CD8-positive, alpha-beta memory T cell (primary cell): ENCODE data around the gene POLL. TPM values are rescaled to one million over a fixed set of nuclear protein-coding genes. Genes with fewer than 3 reads are reported as not detected.
A peak's percentile ranks its signal among the peaks of the same experiment; 100 is the strongest.
"Not testable (repeated sequence)": the region's sequence is repeated elsewhere in the genome, so short reads cannot be mapped to it uniquely, and the experiment has no call there.

ENCODE experiments used
- CTCF ChIA-PET: fragments of 350-600 bp; sonication (Branson Sonifier 250); formaldehyde crosslinking; loops from one replicate; lab custom pipeline; 2021; ENCODE audit warnings: antibody characterized with exemption; lab: Charles Lee
- POLR2A ChIA-PET: fragments of 350-600 bp; sonication (Branson Sonifier 250); formaldehyde crosslinking; loops from one replicate; lab custom pipeline; 2021; ENCODE audit warnings: antibody characterized with exemption; lab: Charles Lee
- DNase-seq, 5 donors: peaks; one replicate each; pipeline versions ENCODE4 v3.0.0 to v3.0.0-alpha.2; 2020 to 2022; ENCODE audit warnings: mixed read lengths in 1 of 5
- H3K27ac ChIP-seq: one replicate; pipeline ENCODE4 v1.7.0; 2013; ENCODE audit warnings: low read depth, mild to moderate bottlenecking, low read length, moderate library complexity
- H3K27me3 ChIP-seq: 2 replicates; pipeline ENCODE4 v1.7.0; 2013; ENCODE audit warnings: low read length, mild to moderate bottlenecking; ENCODE audit not compliant: insufficient read depth, poor library complexity, severe bottlenecking
- H3K36me3 ChIP-seq: 2 replicates; pipeline ENCODE4 v1.7.0; 2013; ENCODE audit warnings: mild to moderate bottlenecking, low read length, moderate library complexity; ENCODE audit not compliant: insufficient read depth
- H3K4me1 ChIP-seq: 2 replicates; pipeline ENCODE4 v1.7.0; 2013; ENCODE audit warnings: mild to moderate bottlenecking, low read length, moderate library complexity; ENCODE audit not compliant: insufficient read depth
- H3K4me3 ChIP-seq: 2 replicates; pipeline ENCODE4 v1.7.0; 2013; ENCODE audit warnings: mild to moderate bottlenecking, low read length
- H3K9me3 ChIP-seq: 2 replicates; pipeline ENCODE4 v1.7.0; 2013; ENCODE audit warnings: mild to moderate bottlenecking, low read length
- H3K27ac Mint-ChIP-seq, 8 donors: one replicate each; pipeline ENCODE4 v1.8.0; 2020 to 2021; ENCODE audit warnings: mixed read lengths in 8 of 8, mild to moderate bottlenecking in 6 of 8, inconsistent platforms in 3 of 8, moderate library complexity in 3 of 8
- H3K27me3 Mint-ChIP-seq, 2 donors: one replicate each; pipeline ENCODE4 v1.8.0; 2020 to 2021; ENCODE audit warnings: mixed read lengths in 2 of 2, mild to moderate bottlenecking in 1 of 2, moderate library complexity in 1 of 2
- H3K36me3 Mint-ChIP-seq, 3 donors: one replicate each; pipeline ENCODE4 v1.8.0; 2020 to 2021; ENCODE audit warnings: mixed read lengths in 3 of 3, inconsistent platforms in 1 of 3, mild to moderate bottlenecking in 1 of 3
- H3K4me1 Mint-ChIP-seq, 3 donors: one replicate each; pipeline ENCODE4 v1.8.0; 2020 to 2021; ENCODE audit warnings: mixed read lengths in 3 of 3, inconsistent platforms in 1 of 3, mild to moderate bottlenecking in 1 of 3
- H3K4me3 Mint-ChIP-seq, 7 donors: one replicate each; pipeline ENCODE4 v1.8.0; 2020 to 2021; ENCODE audit warnings: mixed read lengths in 7 of 7, mild to moderate bottlenecking in 6 of 7, moderate library complexity in 4 of 7, inconsistent platforms in 2 of 7
- H3K9me3 Mint-ChIP-seq, 5 donors: one replicate each; pipeline ENCODE4 v1.8.0; 2020 to 2022; ENCODE audit warnings: mixed read lengths in 5 of 5, mild to moderate bottlenecking in 3 of 5, moderate library complexity in 2 of 5, inconsistent platforms in 1 of 5
- polyA plus RNA-seq: library from polyadenylated mRNA; unstranded; fragments of 300-500 nt; fragmentation: Illumina TruSeq; gene quantifications from one replicate; pipeline ENCODE4 v1.2.3, GENCODE V29; 2021
- total RNA-seq, 2 experiments: library from RNA; stranded (reverse); gene quantifications; one replicate each; pipeline ENCODE4 v1.2.3, GENCODE V29; 2021

The POLL gene
- total RNA-seq (10 to 100 TPM; 30.9 to 32.6 TPM), polyA plus RNA-seq (15.9 TPM)

- peak; percentile 82 to 94 (median 85) for DNase-seq
- no peaks in the 10 kb centered on the region for H3K9me3 Mint-ChIP-seq
- Histone ChIP-seq H3K4me3 (peak within 1 kb of the TSS; percentile 95), H3K27ac (peak within 1 kb of the TSS; percentile 85), H3K27me3 (peaks cover under 1% of the 10 kb centered on the region), H3K36me3 (peaks cover 8% of the 10 kb centered on the region), H3K4me1 (peaks cover 16% of the 10 kb centered on the region), H3K9me3 (no peaks in the 10 kb centered on the region)
- H3K4me3 Mint-ChIP-seq, result peak within 1 kb of the TSS; percentile 93 to 97 (median 95)
- peak within 1 kb of the TSS; percentile 84 to 97 (median 90) for H3K27ac Mint-ChIP-seq
- H3K27me3 Mint-ChIP-seq, result no peaks in the 10 kb centered on the region
- H3K36me3 Mint-ChIP-seq, result peaks cover 0 to 33% (median 4%) of the 10 kb centered on the region in 3 donors
- CTCF ChIA-PET, result interaction anchor here (0.8 to 3.0 kb wide), 6 partner anchors 9 to 374 kb away, joined by 3 to 22 read pairs (median 4); no protein-coding TSS in a partner anchor
- H3K4me1 Mint-ChIP-seq, result peaks cover 27 to 35% (median 28%) of the 10 kb centered on the region in 3 donors
- POLR2A ChIA-PET, result interaction anchor here (1.2 kb wide), 1 partner anchor 106 kb away, joined by 5 read pairs; no protein-coding TSS in a partner anchor
Measured at GRCh38 chr10:101587725-101588653, at the start of gene POLL, which contains the start of gene DPCD. TSS of gene POLL (minus strand) at chr10:101588257. CDS start at chr10:101587360, 897 bp downstream. TSS of gene DPCD (plus strand) at chr10:101588321. CDS start at chr10:101588337, 16 bp downstream.

- H3K27ac Mint-ChIP-seq, H3K9me3 ChIP-seq, POLR2A ChIA-PET, H3K9me3 Mint-ChIP-seq, H3K27me3 ChIP-seq, H3K27ac ChIP-seq, H3K4me3 Mint-ChIP-seq, CTCF ChIA-PET, H3K36me3 ChIP-seq, DNase-seq, H3K4me1 ChIP-seq, H3K27me3 Mint-ChIP-seq, H3K4me3 ChIP-seq: not testable (repeated sequence)
- H3K4me1 Mint-ChIP-seq, result peaks cover 29 to 56% (median 47%) of the 10 kb centered on the region in 3 donors
- H3K36me3 Mint-ChIP-seq, result peaks cover 0 to 59% (median 8%) of the 10 kb centered on the region in 3 donors
Measured at GRCh38 chr10:101633510-101633909, 45.5 kb upstream of the POLL start.

GRCh38 chr10:101631821-101632475 lies 43.9 kb upstream of the POLL start:
- ChIA-PET CTCF (interaction anchor here (1.5 kb wide), 1 partner anchor 10 kb away, joined by 4 read pairs; no protein-coding TSS in a partner anchor), POLR2A (no interaction called here)
- Histone ChIP-seq H3K9me3 (no peaks in the 10 kb centered on the region), H3K36me3 (peaks cover 16% of the 10 kb centered on the region), H3K27ac (no peak overlapping the region), H3K4me1 (no peaks in the 10 kb centered on the region), H3K4me3 (no peak overlapping the region), H3K27me3 (no peaks in the 10 kb centered on the region)
- Mint-ChIP-seq H3K27me3 (no peaks in the 10 kb centered on the region), H3K4me3 (no peak overlapping the region), H3K9me3 (no peaks in the 10 kb centered on the region), H3K27ac (peak overlapping the region in 2 of 8 donors; percentile 52 to 63), H3K4me1 (peaks cover 37 to 66% (median 51%) of the 10 kb centered on the region in 3 donors), H3K36me3 (peaks cover 0 to 65% (median 7%) of the 10 kb centered on the region in 3 donors)
- no peak for DNase-seq

- Mint-ChIP-seq H3K9me3 (no peaks in the 10 kb centered on the region), H3K4me1 (peaks cover 36 to 64% (median 49%) of the 10 kb centered on the region in 3 donors), H3K36me3 (peaks cover 0 to 66% (median 5%) of the 10 kb centered on the region in 3 donors), H3K27ac (peak overlapping the region in 1 of 8 donors; percentile 73), H3K27me3 (no peaks in the 10 kb centered on the region), H3K4me3 (no peak overlapping the region)
- no peaks in the 10 kb centered on the region for H3K9me3 ChIP-seq
- DNase-seq, result no peak
- no peak overlapping the region for H3K4me3 ChIP-seq
- no peak overlapping the region for H3K27ac ChIP-seq
- no peaks in the 10 kb centered on the region for H3K4me1 ChIP-seq
- peaks cover 16% of the 10 kb centered on the region for H3K36me3 ChIP-seq
- ChIA-PET CTCF (no interaction called here), POLR2A (no interaction called here)
- H3K27me3 ChIP-seq, result no peaks in the 10 kb centered on the region
Measured at GRCh38 chr10:101630633-101630920, 42.5 kb upstream of the POLL start.

GRCh38 chr10:101629837-101630632 lies 42.0 kb upstream of the POLL start:
- H3K4me3 Mint-ChIP-seq, result no peak overlapping the region
- H3K27ac Mint-ChIP-seq, result peak overlapping the region in 1 of 8 donors; percentile 73
- H3K9me3 Mint-ChIP-seq, result no peaks in the 10 kb centered on the region
- H3K27me3 Mint-ChIP-seq, result no peaks in the 10 kb centered on the region
- Histone ChIP-seq H3K27me3 (no peaks in the 10 kb centered on the region), H3K36me3 (peaks cover 16% of the 10 kb centered on the region), H3K4me3 (no peak overlapping the region), H3K4me1 (no peaks in the 10 kb centered on the region), H3K27ac (no peak overlapping the region), H3K9me3 (no peaks in the 10 kb centered on the region)
- ChIA-PET CTCF (no interaction called here), POLR2A (no interaction called here)
- peaks cover 34 to 63% (median 44%) of the 10 kb centered on the region in 3 donors for H3K4me1 Mint-ChIP-seq
- DNase-seq, result no peak
- peaks cover 0 to 71% (median 7%) of the 10 kb centered on the region in 3 donors for H3K36me3 Mint-ChIP-seq

GRCh38 chr10:101625821-101626412 lies 37.9 kb upstream of the POLL start:
- Histone ChIP-seq H3K27ac (no peak overlapping the region), H3K27me3 (no peaks in the 10 kb centered on the region), H3K4me1 (no peaks in the 10 kb centered on the region), H3K4me3 (no peak overlapping the region), H3K36me3 (peaks cover 24% of the 10 kb centered on the region), H3K9me3 (no peaks in the 10 kb centered on the region)
- H3K9me3 Mint-ChIP-seq, result no peaks in the 10 kb centered on the region
- POLR2A ChIA-PET, result no interaction called here
- H3K27me3 Mint-ChIP-seq, result no peaks in the 10 kb centered on the region
- no peak overlapping the region for H3K4me3 Mint-ChIP-seq
- peak overlapping the region in 1 of 8 donors; percentile 33 for H3K27ac Mint-ChIP-seq
- peaks cover 20 to 40% (median 22%) of the 10 kb centered on the region in 3 donors for H3K4me1 Mint-ChIP-seq
- no peak for DNase-seq
- peaks cover 0 to 86% (median 14%) of the 10 kb centered on the region in 3 donors for H3K36me3 Mint-ChIP-seq
- CTCF ChIA-PET, result no interaction called here

- Histone ChIP-seq H3K4me1 (no peaks in the 10 kb centered on the region), H3K27ac (no peak overlapping the region), H3K36me3 (peaks cover 37% of the 10 kb centered on the region), H3K4me3 (no peak overlapping the region), H3K27me3 (no peaks in the 10 kb centered on the region), H3K9me3 (no peaks in the 10 kb centered on the region)
- no peak overlapping the region for H3K4me3 Mint-ChIP-seq
- ChIA-PET CTCF (no interaction called here), POLR2A (no interaction called here)
- peaks cover 0 to 87% (median 14%) of the 10 kb centered on the region in 3 donors for H3K36me3 Mint-ChIP-seq
- peak overlapping the region in 4 of 8 donors; percentile 12 to 90 (median 48) for H3K27ac Mint-ChIP-seq
- H3K4me1 Mint-ChIP-seq, result peaks cover 10 to 29% (median 14%) of the 10 kb centered on the region in 3 donors
- H3K27me3 Mint-ChIP-seq, result no peaks in the 10 kb centered on the region
- no peak for DNase-seq
- H3K9me3 Mint-ChIP-seq, result no peaks in the 10 kb centered on the region
Measured at GRCh38 chr10:101624526-101625102, 36.6 kb upstream of the POLL start.
